NCI-H146 (cell line): ENCODE data around the gene SLC5A10.
A peak's percentile ranks its signal among the peaks of the same experiment; 100 is the strongest.

Experiments used
- DNase-seq: peaks from one replicate; lab custom pipeline; 2025; lab: John Stamatoyannopoulos, UW

The SLC5A10 gene

DNA sequence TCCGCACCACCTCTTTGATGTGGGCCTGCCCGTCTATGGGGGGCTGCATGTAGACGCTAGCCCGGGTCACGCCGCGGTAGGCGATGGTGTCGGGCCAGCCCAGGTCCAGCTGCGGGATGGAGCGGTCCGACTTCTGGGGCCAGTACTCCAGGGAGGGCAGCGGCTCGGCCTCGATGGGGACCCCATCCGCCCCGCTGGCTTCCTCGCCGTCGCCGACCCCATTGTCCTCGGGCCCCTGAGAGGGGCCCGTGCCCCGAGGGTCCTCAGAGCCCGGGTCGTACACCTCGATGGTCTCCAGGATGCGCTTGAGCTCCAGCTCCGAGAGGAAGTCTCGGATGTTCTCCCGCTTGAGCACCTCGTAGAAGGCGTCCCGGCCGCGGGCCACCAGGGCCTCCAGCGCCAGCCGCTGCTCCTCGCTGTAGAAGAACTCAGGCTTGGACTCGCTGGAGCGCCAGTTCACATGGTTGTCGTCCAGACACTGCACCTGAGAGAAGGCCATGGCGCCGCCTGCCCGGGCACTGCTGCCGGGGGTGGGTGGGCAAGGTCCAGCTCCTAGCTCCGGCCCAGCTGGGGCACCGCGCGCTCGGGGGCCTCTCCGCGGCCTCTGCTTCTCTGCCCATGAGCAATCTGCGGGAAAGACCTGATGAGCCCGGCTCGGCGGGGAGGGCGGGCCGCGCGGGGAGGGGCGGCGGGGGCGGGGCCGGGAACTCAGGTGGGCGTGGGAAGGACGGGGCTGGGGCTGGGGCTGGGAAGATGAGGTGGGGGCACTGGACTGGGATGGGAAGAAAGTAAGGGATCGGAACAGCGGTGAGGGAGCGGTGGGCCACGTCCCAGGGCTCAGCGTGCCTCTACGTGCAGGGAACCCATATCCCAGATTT, 51.8 kb downstream of the SLC5A10 start:
- peak; percentile 58 for DNase-seq

DNA sequence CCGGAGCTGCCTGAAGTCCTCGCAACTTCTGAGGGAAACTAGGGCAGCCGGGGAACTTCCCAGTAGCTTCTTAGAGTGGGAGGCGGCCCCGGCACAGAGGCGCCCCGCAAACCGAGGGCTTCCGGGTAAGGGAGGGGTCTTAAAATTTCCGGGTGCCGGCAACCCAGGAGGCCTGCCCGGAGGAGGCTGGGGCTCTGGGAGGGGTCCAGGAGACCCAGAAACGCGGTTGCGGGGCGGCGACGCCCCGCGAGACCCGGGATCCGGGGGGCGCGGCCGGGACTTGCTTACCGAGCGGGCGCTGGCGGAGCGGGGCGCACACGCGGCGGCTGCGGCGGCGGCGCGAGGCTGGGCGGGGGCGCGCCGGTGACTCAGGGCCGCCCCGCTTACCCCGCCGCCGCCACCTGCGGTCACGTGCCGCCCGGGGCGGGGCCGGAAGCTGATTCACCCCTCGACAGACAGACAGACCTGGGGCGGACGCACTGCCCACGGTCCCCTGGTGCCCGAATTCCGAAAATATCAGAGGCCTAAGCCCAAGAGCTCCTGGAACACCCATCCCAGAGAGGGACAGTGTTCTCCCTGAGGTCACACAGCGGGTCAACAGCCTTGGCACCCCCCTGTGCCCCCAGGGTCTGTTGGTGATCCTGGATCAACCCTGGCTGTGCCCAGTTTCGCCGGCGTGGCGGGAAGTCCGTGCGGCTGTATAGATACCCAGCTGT, 52.6 kb downstream of the SLC5A10 start, which contains the start of gene FAM83G:
Gene FAM83G, minus strand, starts transcription at position 344 of the 716 bp plus-strand sequence. CDS start 723 bp downstream, outside the sequence.
- DNase-seq: peak; percentile 74

DNA sequence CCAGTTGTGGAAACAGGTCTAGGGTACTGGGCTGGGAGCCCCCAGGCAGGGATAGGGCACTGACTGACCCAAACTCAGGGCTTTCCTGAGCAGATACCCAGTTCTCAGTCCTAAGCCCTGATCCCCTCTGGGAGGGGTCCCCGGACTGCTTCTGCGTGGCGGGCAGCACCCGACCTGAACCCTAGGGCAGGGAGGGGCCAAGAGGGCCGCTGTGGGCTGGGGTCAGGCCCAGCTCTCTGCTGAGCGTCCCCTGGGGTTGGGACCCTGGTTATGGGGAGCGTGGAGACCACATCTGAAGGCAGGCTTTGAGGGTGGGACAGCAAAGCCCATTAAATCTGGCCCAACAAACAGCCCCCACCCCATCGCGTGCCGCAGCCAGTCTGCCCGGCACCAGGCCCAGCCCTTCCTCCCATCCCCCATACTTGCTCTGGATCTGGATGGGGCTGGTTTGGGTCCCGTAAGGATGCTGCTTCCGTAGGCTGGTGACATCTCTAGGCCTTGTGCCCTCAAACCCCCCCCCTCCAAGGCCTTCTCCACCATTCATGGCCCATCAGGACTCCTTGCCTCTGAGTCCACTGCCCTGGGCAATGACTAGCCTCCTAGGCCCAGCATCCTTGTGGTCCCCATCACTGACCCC, 53.3 kb downstream of the SLC5A10 start:
- DNase-seq: no peak

DNA sequence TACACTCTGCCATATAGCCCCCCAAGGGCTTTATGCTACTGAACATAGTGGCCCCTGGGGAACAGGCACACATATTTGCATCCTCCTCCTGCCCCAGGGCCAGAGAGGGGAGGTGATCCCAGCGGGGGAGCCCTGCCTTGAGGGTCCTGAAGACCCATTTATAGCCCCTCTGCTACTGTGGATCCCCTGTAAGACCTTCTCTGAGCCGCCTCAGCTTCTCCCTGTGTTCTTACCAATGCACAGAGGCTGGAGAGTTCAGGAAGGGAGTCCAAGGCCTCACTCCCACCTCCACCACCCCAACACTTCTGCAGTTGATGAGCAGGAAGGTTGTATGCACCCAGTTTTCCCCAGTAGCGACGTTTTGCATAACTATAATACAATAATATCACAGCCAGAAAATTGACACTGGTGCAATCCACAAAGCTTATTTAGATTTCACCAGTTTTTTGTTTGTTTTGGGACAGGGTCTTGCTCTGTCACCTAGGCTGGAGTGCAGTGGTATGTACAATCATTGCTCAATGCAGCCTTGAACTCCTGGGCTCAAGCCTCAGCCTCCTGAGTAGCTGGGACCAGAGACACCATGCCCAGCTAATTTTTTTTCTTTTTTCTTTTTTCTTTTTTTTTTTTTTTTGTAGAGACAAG, 53.9 kb downstream of the SLC5A10 start:
- no peak for DNase-seq

DNA sequence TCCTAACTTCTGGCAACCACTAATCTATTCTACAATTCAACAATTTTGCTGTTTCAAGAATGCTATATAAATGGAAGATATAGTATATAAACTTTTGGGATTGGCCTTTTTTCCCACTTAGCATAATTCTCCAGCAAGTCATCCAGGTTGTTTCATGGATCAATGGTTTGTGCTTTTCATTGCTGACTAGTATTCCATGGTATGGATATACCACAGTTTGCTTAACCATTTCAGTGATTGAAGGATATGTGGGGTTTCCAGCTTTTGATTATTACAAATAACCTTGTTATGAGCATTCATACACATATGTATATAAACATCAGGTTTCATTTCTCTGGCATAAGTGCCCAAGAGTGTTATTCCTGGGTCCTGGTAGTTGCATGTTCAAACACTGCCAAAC, 54.7 kb downstream of the SLC5A10 start:
- DNase-seq: no peak

DNA sequence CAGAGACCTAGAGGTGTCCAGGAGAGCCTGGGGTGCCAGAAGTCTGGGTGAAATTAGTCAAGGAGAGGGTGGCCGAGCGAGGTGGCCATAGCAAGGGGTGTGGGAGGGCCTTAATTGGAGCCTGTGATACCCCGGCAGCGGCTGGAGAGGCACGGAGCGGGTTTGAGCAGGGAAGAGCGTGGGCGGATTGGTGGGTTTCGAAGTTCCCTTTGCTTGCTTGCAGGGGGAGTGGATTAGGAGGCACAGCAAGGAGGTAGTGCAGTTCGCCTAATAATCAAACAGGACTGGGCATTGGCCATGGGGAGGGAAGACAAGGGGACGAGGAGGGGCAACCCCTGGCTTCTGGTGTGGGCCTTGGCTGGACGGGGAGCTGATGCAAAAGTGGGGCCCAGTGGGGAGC, 58.0 kb downstream of the SLC5A10 start:
- no peak for DNase-seq

DNA sequence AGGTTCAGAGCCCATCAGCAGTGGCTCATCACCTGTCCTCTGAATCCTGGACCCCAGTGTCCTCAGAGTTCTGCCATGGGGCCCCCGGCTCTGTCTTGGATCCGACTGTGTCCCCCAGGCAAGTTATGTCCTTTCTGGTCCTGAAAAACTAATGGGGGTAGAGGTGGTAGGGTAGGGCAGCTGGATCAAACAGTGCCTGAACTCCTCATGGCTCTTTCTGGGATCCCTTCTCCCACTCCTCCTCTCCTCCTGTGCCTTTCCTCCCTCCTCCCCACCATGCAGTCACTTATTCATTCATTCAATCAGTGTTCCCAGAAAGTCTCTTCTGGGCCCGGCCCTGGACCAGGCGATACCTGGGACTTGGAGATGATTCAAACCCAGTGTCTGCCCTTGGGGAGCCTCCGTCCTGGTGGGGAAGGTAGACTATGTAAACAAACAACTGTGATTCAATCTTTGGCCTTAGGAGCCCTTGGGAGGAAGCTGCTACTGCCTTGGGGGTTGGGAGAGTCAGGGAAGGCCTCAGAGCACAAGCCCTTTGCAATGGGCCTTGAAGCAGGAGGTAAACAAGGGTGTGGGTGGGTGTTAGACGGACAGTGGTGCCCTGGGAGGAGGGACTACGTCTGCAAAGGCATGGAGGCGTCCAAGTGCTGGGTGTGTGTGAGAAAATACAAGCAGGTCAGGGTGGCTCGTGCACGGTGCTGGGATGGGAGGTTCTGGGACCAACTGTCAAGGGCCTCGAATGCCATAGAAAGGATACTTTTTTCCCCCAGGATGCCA, 59.0 kb downstream of the SLC5A10 start:
- DNase-seq: no peak

DNA sequence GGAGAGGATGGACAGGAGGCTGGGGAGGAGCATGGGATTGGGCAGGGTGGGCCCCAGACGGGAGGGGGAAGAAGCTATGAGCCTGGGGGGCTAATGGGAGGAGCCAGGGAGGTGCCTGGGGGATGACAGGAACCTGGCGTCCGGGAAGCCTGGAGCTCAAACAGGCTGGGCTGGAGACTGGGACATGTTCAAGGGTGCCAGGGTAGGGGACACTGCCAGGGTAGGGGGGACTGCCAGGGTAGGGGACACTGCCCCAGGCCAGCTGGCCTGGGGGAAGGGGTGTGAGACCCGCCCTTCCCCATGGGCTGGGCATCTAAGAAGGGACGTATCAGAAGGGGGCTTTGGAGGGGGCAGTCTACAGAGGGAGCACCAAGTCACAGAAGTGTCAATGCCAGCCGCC, 59.6 kb downstream of the SLC5A10 start:
- no peak for DNase-seq

DNA sequence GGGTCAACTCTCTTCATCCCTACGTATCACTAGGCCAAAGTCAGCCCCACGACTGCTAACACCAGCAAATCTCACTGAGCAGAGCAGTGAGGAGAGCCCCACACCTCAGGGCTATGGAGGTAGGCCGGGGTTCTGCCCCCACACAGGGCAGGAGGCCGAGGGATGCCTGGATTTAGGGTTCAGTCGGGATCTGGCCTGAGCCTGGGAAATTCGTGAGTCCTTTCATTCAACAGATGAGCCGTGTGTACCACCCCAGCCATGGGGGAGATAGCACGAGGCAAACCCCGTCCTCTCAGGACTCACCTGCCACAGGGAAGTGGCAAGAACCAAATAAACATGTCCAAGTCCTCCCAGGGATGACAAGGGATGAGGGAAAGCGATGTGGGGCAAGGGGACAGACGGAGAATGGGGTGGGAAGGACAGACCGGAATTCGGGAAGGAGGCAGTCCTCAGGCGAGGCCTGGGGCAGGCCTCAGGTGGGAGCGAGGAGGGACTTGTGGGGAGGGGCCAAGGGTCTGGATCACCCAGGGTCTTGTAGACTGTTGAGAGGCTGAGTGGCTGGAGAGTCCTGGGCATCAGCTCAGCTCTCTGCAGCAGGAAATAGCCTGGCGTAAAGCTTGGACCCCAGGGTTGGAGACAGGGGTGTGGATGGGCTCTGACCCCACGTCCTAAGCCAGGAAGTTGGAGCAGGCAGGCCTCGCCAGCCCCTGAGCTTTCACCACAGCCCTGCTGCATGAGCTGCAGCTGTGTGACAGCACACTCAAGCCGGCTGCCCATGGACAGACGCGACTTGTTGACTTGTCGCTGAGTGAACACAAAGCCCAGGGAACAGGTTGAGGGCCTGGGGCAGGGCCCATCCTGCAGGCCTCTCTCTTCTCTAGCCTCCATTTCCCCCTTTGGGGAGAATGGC, 60.5 kb downstream of the SLC5A10 start:
- no peak for DNase-seq

DNA sequence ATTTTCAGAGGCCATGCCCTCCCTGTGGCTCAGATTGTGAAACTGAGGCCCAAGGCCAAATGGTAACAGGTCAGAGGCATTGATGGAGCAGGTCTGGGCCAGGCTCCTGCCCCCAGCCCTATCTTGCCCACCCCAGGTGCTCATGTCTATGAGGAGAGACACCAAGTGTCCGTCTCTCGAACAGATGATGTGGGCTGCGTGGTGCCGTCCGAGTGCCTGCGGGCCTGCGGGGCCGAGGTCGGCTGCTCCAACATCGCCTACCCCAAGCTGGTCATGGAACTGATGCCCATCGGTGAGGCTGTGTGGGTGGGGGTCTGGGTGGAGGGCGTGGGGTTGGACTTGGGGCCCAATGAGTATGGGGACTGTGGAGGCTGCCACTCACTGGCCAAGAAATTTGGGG, 61.3 kb downstream of the SLC5A10 start:
- DNase-seq: no peak

DNA sequence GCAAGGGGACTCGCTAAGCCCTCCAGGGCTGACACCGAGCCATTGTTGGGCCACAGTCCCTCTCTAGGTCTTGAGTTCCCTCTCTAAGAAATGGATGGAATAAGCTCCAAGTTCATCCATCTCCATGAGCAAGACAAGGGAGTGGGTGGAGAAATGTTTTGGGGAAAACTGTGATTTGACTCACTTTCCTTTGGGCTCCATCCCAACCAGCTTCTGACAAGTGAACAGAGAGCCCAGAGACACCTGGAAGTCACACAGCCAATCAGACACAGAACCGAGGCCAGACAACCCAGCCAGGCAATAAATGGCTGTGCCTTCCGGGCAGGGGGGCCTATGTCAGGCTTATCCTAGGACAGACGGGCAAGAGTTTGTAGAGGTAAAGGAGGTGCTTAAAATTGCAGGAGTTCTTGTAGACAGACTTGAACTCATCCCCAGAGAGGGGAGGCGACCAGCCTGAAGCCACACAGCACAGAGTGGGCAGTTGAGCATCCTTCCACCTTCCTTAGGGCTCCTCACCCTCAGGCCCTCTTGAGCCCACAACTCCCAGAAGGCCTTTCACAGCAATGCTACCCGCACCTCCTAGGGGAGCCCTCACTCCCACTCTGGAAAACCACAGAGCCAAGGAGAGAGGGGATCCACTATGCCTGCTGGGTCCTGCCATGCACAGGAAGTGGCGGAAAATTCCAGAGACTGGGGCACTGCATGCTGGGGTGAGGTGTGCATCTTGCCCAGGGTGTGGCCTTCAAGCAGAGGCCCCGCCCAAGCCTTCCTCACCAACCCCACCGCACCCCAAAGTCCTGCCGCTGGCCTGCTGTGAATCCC, 62.1 kb downstream of the SLC5A10 start:
- no peak for DNase-seq

DNA sequence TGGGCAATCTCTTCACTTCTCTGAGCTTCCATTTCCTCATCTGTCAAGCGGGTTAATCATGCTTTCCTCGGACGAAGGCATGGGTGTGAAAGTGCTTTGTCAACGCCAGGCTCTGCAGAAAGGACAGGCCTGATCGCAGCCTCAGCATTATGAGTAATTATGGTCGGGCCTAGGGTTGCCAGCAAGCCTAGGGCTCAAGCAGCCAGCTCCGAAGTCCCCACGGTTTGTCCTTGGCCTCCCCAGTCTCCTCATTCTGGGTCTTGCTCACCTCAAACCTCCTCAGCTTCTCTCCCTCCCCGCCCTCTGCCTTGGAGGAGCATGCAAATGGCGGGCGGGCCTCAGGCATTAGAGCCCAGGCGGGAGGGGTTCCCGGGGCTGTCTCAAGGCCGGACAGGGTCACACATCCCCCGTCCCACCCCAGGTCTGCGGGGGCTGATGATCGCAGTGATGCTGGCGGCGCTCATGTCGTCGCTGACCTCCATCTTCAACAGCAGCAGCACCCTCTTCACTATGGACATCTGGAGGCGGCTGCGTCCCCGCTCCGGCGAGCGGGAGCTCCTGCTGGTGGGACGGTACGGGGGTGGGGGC, 62.8 kb downstream of the SLC5A10 start:
- no peak for DNase-seq

DNA sequence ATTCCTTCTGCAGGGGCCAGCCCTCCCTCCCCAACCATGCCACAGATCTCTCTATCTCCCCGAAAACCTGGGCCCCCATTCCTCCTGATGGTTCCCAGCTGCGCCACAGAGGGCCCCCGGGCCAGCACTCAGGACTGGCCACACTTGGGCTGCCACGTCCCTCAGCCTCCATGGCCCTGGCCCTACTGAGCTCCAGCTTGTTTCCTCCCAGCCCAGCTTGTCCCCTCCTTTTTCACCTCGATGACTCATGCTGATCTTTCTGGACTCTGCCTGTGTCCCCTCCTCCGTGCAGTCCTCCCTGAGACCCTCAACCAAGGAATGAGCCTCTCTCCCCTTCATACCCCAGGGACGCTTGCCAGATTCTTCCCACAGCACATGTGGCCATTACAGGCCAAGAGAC, 63.5 kb downstream of the SLC5A10 start:
- no peak for DNase-seq

DNA sequence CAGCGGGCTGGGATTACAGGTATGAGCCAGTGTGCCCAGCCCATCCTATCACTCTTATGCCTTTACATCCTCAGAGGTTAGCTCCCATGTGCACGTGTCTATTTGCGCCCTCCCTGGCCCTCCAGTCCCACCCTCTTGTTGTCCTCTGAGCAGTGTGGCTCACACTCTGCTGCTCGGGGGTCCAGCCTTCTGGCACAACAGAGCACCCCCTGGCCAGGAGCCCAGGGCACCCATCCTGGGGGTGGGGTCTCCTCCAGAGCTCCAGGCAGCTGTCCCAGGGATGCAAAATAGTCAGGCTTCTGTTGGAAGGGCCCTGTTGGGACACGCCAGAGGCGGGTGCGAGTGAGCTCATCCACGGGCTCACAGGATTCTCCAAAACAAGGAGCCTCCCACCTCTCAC, 64.3 kb downstream of the SLC5A10 start:
- DNase-seq: no peak

DNA sequence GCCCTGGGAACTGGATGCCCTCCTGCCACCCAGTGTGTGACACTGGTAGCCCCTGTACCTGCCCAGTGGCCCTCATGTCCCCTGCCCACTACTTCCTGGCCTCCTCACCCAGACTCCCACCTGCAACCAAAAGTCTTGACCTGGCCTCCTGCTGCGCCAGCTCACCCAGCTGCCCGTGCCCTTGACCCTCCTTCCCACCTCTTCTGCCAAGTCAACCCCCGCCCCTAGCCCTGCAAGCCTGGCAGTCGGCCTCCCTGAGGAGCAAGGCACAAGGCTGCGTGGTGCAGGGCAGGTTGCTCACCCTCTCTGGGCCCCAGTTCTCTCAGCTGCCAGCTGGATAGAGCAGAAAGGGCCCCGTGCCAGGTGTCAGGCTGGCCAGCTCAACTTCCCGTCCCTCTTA, 64.9 kb downstream of the SLC5A10 start:
- DNase-seq: no peak

DNA sequence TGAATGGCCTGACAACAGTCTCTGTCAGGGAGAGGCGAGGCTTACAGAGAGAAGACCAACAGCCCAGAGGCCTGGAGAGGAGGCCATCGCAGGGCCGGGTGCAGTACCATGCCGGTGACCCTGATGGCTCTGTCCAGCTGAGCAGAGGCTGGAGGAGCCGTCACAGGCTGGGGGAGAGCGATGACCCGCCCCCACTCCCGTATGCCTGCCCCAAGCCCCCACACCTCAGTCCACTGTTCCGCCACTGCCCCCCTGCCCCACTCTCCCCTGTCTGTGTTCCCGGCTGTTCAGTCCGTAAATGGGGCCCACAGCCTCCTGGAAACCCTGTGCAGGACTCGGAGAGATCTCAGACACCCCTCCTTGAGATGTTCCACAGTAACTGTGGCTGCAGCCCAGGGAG, 65.4 kb downstream of the SLC5A10 start:
- no peak for DNase-seq

DNA sequence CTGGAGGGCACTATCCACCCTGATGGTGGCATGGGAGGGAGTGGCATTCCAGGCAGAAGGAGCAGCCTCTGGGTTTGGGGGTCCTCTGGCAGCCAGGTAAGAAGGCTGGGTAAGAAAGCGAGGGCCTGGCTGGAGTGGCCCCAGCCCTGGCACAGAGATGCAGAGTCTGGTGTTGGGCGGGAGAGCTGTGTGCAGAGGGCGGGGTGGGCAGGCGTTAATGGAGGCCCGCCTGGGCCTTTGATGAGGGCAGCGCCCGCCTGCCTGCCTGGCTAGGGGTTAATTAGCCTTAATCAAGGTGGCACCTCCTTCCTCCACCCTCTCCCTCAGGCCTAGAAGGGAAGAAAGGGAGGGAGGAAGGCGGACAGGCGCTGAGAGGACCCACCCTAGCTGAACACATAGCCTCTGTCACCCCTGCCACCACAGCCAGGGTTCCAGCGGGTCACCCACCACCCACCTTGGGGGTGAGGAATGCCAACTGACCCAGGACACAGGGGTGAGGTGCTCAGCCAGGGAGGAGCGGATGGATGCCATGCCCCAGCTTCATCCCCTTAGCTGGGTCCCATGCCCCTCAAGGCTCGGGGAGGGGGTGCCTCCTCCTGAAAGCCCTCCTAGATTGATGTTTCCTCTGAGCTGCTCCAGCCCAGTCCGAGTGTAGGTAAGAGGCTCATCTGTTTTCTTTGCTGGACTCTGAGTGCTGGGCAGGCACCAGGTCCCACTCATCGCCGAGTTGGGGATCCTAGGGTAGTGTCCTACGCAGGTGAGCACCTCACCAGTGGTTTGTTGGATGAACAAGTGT, 66.0 kb downstream of the SLC5A10 start:
- no peak for DNase-seq

DNA sequence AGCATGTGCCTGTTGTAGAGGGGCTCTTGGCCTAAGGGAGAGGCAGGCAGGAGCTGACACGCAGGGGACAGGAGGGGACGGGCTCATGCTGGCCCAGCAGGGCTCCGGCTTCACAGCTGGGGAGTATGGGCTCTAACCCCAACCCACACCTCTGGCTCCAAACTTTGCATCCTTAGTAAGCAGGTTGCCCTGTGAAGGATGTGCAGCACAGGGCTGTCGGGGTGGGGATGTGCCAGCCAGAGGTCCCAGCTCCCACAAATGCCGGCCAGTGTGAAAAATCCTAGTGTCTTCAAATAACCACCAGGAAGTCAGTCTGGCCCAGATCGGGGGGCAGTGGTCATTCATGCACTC, 66.6 kb downstream of the SLC5A10 start:
- DNase-seq: no peak
